KOPT-K1 (cell line): Measurements from ENCODE around the gene CUX1.

Source experiments
- H3K27ac ChIP-seq: fragments of 200-600 bp; sonication (generic); 2 replicates; pipeline ENCODE4 v1.5.1; 2016; ENCODE audit warnings: antibody characterized with exemption, mild to moderate bottlenecking, low read depth, low read length; ENCODE audit not compliant: poor library complexity, severe bottlenecking
- H3K36me3 ChIP-seq: fragments of 200-600 bp; sonication (generic); 2 replicates; pipeline ENCODE4 v1.5.1; 2017; ENCODE audit warnings: antibody characterized with exemption, mild to moderate bottlenecking, low read length, moderate library complexity; ENCODE audit not compliant: insufficient read depth
- H3K9me3 ChIP-seq: fragments of 200-600 bp; sonication (generic); 2 replicates; pipeline ENCODE4 v1.5.1; 2017; ENCODE audit warnings: antibody characterized with exemption, low read length, mild to moderate bottlenecking; ENCODE audit not compliant: insufficient read depth, poor library complexity, severe bottlenecking

CUX1 gene

GRCh38 chr7:101941481-101942383 is 124.3 kb downstream of the CUX1 start:
- peaks cover 3% of the 10 kb centered on the region; the same call in 1 of the 2 replicates for H3K36me3 ChIP-seq

DNA sequence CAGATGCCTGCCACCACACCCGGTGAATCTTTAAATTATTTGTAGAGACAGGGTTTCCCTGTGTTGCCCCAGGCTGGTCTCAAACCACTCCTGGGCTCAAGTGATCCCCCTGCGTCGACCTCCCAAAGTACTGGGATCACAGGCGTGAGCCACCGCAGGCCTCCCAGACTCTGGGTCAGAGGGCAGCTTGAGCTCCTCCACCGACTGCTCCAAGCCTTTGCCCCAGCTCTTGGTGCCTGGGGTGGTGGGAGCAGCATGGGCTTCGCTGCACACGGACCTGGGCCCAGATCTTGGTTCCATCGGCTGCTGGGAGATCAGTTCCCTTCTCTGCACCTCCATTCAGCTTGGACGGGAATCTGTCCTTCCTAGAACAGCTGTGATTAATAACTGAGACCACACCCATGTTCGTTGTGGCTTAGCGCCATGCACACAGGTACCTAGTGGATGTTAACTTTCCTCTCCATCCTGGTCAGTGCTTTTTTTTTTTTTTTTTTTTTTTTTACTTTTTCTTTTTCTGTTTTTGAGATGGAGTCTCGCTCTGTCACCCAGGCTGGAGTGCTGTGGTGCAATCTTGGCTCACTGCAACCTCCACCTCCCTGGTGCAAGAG is 125.3 kb downstream of the CUX1 start:
- peak overlapping the region; percentile 23 for H3K27ac ChIP-seq

More at GRCh38 chr7:101941481-101942383, 124.3 kb downstream of the CUX1 start:
- no peaks in the 10 kb centered on the region for H3K9me3 ChIP-seq
- H3K27ac ChIP-seq: peak overlapping the region; percentile 23

GRCh38 chr7:101943306-101943705 is 125.9 kb downstream of the CUX1 start:
- Histone ChIP-seq H3K9me3 (no peaks in the 10 kb centered on the region), H3K27ac (no peak overlapping the region), H3K36me3 (peaks cover 3% of the 10 kb centered on the region; the same call in 1 of the 2 replicates)

More for the DNA sequence above, 125.3 kb downstream of the CUX1 start:
- no peaks in the 10 kb centered on the region for H3K9me3 ChIP-seq
- peaks cover 3% of the 10 kb centered on the region; the same call in 1 of the 2 replicates for H3K36me3 ChIP-seq

GRCh38 chr7:101943889-101944600 is 126.6 kb downstream of the CUX1 start:
- no peak overlapping the region for H3K27ac ChIP-seq
- no peaks in the 10 kb centered on the region for H3K9me3 ChIP-seq
- 0 out of 2 replicates have a peak, but pooled peaks cover 6% of the 10 kb centered on the region for H3K36me3 ChIP-seq

GRCh38 chr7:101944611-101945010 is 127.2 kb downstream of the CUX1 start:
- no peaks in the 10 kb centered on the region for H3K9me3 ChIP-seq
- H3K27ac ChIP-seq: no peak overlapping the region
- H3K36me3 ChIP-seq: 0 out of 2 replicates have a peak, but pooled peaks cover 6% of the 10 kb centered on the region

DNA sequence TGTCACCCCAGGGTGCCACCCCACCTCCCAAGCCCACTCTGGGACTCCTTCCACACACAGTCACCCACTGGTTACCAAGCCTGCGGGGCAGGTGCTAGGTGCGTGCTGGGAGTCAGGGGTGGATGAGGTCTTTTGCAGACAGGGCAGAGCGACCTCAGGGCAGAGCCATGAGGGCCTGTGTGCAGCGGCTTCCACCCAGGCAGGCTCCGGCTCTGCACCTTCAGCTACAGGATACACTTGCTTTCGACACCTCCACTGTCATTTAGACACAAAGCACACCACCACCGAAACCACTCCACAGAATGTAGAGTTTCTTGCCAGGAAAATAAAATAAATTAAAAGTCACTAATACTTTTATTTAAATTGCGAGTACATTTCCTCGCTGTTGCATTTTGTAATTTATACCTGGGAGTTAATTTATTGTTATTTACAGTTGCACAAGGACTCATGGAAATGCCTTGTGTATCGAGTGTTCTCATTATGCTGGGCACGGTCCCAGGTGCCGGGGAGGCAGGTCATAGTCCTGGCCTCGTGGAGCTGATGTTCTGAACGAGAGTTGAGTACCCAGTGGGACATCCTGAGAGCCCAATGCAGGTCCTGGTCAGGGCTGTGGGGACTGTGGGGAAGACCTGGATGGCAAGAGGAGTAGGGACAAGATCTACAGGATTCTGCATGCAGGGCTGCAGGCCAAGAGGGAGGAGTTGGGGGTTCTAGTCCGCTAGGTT is 127.8 kb downstream of the CUX1 start:
- H3K27ac ChIP-seq: no peak overlapping the region
- H3K9me3 ChIP-seq: no peaks in the 10 kb centered on the region
- H3K36me3 ChIP-seq: 0 out of 2 replicates have a peak, but pooled peaks cover 6% of the 10 kb centered on the region

GRCh38 chr7:101947899-101948298 is 130.5 kb downstream of the CUX1 start:
- Histone ChIP-seq H3K36me3 (peaks cover 12% of the 10 kb centered on the region; the same call in 1 of the 2 replicates), H3K9me3 (no peaks in the 10 kb centered on the region), H3K27ac (no peak overlapping the region)

DNA sequence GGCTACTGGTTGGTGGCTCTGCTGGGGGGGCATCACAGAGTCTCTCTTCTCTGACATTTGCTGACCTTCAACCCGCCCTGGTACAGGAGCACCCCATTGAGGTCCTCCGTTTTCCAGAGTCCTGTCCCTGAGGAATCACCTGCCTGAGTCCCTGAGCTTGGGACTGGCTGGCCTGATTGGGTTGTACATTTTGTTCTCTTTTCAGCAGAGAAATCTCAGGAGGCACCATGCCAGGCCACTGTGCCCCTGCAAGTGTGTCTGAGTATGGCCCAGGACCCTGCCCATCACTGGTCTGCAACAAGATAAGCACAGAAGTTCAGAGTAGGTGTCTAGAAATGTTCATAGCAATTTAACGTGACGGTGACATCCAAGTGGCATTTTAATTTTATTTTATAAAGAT is 131.2 kb downstream of the CUX1 start:
- peaks cover 12% of the 10 kb centered on the region; the same call in 1 of the 2 replicates for H3K36me3 ChIP-seq
- no peak overlapping the region for H3K27ac ChIP-seq
- no peaks in the 10 kb centered on the region for H3K9me3 ChIP-seq

DNA sequence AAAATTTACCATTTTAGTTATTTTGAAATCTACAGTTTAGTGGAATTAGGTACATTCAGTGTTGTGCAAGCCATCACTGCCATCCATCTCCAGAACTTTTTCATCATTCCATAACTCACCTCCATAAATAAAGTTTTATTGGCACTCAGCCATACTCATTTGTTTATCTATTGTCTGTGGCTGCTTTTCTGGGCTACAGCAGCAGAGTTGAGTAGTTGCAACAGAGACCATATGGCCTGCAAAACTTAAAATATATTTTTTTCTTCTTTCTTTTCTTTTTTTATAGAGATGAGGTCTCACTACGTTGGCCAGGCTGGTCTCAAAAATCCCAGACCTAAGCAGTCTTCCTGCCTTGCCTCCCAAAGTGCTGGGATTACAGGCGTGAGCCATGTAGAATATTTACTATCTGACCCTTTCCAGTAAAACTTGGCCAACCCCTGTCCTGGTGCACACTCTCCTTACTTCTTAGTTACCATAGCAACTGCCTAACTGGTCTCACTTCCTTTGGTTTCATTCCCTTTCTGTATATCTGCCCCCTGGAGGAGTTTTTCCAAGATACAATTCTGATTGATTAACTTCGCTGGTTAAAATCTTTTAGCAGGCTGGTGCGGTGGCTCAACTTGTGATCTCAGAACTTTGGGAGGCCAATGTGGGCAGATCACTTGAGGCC is 133.2 kb downstream of the CUX1 start:
- Histone ChIP-seq H3K36me3 (peaks cover 8% of the 10 kb centered on the region; the same call in 1 of the 2 replicates), H3K27ac (no peak overlapping the region), H3K9me3 (no peaks in the 10 kb centered on the region)

DNA sequence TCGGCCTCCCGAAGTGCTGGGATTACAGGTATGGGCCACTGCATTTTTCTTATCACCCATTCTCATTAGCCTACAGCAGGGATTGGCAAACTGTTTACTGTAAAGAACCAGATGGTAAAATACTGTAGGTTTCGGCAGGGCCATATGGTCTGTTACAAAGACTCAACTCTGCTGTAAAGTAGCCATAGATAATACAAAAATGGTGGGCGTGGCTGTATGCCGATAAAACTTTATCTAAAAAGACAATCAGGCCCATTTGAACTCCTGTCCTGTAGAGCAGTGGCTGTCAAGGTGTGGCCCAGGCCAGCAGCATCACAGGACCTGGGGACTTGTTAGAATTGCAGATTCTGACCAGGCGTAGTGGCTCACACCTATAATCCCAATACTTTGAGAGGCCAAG is 134.3 kb downstream of the CUX1 start:
- H3K27ac ChIP-seq: no peak overlapping the region

DNA sequence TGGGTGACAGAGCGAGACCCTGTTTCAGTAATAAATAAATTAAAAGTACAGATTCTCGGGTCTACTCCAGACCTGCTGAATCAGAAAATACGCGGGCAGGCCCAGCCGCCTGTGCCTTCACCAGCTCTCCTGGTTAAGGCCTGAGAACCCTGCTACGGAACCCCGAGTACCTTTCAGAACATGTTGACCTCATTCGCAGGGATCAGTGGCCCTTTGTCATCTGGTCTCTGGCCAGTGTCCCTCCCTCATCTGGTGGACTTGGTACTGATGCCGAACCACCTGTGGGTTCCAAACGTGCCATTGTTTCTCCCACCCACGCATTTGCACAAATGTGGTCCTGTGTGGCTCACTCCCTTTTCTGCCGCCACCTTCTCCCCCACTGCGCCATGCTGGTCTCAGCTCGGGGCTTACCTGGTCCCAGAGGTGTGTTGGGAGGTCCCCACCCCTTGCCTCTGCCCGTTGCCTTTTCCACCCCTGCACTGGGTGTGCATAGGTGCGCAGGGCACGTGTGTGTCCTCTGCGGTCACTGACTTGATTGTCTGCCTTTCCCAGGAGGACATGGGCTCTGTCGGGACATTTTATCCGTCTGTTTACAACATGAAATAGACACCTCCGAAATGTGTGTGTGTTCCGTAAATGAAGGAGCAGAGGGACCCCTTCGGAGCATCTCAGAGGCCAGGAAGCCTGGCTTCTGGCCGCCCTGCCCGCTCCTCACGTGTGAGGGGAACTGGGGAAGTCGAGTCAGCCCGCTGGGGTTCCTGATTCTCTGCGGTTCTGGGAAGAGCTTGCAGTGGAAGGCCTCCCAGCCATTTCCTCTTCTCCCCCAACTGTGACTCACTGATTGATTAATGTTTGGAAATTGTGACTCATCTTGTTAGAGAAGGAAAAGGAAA is 135.2 kb downstream of the CUX1 start:
- Histone ChIP-seq H3K9me3 (no peaks in the 10 kb centered on the region), H3K27ac (no peak overlapping the region), H3K36me3 (peaks cover 8% of the 10 kb centered on the region; the same call in 1 of the 2 replicates)

More for the DNA sequence above, 134.3 kb downstream of the CUX1 start:
- Histone ChIP-seq H3K36me3 (peaks cover 8% of the 10 kb centered on the region; the same call in 1 of the 2 replicates), H3K9me3 (no peaks in the 10 kb centered on the region)

GRCh38 chr7:101953248-101953819 is 135.9 kb downstream of the CUX1 start:
- Histone ChIP-seq H3K9me3 (no peaks in the 10 kb centered on the region), H3K27ac (no peak overlapping the region)

GRCh38 chr7:101954499-101954898 is 137.1 kb downstream of the CUX1 start:
- peak overlapping the region; percentile 10 for H3K27ac ChIP-seq
- H3K36me3 ChIP-seq: peaks cover 6% of the 10 kb centered on the region; the same call in 1 of the 2 replicates
- no peaks in the 10 kb centered on the region for H3K9me3 ChIP-seq

More at GRCh38 chr7:101953248-101953819, 135.9 kb downstream of the CUX1 start:
- peaks cover 8% of the 10 kb centered on the region; the same call in 1 of the 2 replicates for H3K36me3 ChIP-seq
